Activated CD8-positive, alpha-beta memory T cell treated with anti-CD3 and anti-CD28 coated beads for 48 hours (primary cell): ENCODE measurements around the gene UBN1.

ENCODE experiments used
- DNase-seq, 3 experiments: peaks; one replicate each; pipeline ENCODE4 v3.0.0-alpha.2; 2020; ENCODE audit warnings: low read depth in 2 of 3, low spot score in 2 of 3

The UBN1 gene

DNA sequence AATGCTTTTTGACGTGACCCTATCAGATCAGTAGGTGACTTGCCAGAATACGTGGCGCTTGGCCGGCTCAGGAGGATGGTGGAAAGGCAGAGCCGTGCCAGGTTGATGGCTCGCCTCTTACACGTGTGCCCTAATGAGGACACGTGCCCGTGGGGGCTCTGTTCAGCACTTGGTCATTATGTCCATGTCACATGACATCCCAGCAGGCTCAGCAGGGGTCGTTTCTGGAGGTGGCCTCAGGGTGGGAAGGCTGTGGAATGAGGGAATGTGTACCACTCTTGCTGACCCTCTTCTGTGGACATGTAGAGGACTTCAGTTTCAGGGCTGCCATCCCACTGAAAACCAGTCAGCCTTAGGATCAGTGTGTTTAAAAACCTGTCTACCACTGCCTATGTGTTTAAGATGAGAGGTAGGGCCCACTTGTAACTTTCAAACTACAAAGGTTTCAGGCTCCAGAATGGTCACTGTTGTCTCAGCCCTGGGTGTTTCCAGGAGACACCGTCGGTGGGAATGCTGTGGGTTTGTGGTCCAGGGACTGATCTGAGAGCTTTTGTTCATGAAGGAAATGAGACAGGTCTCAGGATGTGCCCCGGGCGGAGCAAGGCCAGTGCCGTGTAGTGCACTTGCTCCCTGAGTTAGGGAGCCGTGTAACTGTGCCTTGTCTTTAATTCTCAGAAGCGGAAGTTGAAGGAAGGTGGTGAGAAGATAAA lies 12.1 kb downstream of the UBN1 start:
- DNase-seq = no peak

DNA sequence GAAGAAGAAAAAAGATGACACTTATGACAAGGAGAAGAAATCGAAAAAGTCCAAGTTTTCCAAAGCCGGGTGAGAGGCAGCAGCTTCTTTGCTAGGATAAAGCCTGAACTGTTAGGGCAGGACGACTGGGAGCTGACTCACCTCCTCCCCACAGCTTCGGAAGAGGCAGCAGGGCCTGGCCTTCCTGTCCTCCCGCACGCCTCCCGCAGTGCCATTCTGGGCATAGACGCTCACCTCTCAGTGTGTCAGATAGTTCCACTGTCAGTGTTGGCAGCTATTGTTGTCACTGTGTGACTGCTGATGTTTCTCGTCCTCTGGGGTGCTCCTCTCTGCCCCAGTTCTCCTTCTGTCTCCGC lies 12.6 kb downstream of the UBN1 start:
- DNase-seq = no peak

DNA sequence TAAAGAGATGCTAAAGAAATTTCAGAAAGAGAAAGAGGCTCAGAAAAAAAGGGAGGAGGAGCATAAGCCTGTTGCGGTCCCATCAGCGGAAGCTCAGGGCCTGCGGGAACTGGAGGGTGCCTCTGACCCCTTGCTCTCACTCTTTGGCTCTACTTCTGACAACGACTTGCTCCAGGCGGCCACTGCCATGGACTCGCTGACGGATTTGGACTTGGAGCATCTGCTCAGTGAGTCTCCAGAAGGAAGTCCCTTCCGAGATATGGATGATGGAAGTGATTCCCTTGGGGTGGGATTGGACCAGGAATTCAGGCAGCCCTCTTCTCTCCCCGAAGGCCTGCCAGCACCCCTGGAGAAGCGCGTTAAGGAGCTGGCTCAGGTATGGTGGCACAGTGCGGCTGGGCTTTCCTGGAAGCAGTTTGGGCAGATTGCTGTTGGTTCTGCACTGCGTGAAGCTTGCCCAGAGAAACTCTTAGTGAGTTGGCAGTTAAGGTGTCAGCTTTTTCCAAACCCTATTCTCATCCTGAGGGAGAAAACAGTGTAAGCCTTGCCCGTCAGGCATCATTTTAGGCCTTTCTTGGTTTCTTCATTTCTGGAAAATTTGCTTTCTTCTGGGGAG lies 13.6 kb downstream of the UBN1 start:
- DNase-seq = no peak

DNA sequence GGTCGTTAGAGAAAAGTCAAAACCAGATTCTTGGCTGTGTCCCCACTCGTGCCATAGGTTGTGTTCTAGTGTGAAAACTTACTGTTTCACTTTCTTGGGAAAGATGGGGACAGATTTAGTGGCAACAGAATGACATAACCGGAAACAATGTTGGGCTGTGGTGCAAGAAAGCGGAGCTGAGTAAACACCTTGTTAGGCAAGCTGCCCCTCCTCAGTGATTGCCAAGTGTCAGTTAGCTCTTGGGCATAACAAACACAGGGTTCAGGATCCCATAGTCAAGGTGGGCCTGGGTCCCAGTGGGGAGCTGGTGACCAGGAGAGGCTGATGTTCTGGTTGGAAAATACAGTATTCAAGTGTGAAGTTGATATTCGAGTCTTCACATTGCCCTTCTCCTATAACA lies 15.4 kb downstream of the UBN1 start:
- no peak for DNase-seq

DNA sequence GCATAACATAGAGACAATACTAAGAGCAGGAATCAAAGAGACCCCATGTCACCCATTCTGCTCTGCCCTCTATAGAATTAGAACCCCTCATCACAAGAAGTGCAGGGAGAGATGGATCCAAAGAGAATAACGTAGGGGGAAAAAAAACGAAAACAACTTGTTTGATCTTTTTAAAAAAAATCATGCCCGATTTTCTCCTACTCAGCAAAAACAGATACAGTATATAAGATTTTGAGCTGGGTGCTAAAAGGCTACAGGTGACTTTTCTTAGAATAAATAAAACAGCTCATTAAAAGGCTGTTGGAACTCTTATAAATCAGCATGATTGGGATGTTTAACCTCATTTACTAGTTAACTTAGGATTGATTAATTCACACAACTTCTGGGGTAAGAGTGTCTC lies 17.4 kb downstream of the UBN1 start:
- DNase-seq = no peak

DNA sequence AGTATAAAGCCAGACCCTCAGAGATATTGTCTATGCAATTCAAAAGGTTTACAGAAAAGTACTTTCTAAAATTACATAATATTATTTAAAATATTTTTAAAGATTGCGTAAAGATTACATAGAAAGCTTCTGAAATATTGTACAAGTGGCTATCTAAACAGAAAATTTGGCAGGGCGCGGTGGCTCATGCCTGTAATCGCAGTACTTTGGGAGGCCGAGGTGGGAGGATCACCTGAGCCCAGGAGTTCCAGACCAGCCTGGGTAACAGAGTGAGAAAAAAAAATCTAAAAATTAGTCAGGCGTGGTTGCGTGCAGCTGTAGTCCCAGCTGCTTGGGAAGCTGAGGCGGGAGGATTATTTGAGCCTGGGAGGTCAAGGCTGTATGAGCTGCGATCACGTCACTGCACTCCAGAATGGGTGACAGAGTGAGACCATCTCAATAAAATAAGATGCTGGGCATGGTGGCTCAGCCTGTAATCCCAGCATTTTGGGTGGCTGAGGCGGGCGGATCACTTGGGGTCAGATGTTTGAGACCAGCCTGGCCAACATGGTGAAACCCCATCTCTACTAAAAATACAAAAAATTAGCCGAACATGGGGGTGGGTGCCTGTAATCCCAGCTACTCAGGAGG lies 18.1 kb downstream of the UBN1 start:
- no peak for DNase-seq

DNA sequence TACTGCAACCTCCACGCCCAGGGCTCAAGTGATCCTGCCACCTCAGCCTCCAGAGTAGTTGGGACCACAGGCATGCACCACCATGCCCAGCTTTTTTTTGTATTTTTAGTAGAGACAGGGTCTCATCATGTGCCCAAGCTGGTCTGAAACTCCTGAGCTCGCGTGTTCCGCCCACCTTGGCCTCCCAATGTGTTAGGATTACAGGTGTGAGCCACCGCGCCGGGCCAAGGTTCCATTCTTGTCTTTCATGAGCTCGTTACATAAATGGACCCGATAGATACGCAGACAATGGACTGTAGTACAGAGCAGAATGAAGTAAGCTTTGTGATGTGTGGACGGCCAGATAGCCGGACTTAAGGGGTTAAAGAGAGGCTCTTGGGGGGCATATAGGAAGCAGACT lies 19.3 kb downstream of the UBN1 start:
- DNase-seq = no peak

DNA sequence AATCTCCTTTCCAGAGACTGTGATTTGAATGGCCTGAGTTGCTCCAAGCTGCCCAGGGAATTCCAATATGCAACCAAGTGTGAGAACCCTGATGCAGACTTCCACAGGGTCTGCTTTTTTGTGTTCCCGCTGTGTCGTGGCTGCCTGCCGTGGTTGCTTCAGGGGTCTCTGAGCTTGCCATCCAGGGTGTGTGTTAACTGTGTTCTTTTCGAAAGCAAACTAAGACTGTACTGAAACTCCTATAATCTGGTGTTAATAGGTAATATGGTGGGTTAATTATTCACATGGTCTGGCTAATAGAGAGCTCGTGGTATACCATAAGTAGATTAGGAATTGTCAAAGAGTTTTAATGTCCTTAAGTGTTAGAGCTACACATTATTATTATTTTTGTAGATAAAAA lies 20.7 kb downstream of the UBN1 start:
- no peak for DNase-seq

DNA sequence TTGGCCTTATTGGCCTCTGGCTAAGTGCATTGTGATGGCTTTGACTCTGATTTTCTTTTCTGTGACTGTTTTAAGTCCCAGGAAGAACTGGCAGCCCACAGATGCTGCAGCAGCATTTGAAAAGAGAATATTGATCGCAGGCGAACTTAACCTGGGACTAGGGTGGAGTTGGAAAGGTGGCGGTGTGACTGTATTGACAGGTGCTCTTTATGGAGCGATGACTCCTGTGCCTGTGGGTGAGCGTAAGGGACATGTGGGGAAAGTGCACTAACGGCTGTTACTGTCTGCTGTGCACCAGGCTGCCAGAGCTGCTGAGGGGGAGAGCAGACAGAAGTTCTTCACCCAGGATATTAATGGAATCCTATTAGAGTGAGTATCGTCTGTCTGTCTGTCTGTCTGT lies 21.3 kb downstream of the UBN1 start:
- no peak for DNase-seq

DNA sequence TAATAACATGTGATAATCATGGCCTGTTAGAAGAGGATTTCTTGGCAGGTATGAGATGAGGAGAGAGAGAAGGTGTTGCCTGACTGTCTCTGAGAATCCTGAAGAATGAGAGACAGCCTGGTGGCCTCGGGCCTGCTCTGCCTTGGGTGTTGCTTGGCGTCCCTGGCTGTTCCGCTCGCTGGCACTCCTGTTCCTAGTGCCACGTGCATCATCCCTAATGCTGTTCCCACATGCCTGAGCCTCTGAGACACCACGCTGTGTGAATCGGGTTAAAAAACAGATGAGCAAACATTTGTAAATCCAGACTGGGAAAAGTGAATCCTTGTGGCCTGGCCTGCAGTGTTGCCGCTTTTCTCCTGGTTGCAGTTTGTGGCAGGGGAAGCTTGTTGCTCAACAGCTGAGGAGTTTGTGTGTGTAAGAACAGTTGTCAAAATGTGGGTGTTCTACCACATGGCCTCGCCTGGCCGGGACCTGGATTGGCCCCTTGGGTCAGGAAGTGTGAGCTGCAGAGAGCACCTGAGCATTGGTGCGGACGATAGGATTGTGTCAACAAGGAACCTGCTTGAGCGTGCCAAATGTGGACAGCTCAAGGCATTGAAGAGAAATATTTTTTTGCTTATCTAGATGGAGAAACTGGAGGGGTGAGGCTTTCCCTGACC lies 22.0 kb downstream of the UBN1 start:
- no peak for DNase-seq

DNA sequence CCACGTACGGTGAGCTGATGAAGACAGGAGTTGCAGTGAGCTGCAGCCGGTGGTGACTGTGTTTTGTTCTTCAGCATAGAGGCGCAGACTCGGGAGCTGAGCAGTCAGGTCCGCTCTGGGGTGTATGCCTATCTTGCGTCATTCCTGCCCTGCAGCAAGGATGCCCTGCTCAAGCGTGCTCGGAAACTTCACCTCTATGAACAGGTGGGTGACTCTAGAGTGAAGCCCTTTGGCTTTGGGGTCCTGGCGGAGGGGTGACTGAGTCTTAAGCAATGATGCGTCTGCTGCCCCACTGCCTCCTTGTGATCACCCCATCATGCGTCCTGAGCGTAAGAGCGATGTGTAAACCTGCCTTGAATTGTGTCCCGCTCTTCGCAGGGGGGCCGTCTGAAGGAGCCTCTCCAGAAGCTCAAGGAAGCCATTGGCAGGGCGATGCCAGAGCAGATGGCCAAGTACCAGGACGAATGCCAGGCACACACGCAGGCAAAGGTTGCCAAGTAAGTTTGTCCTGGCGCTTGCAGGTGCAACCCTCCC lies 22.9 kb downstream of the UBN1 start:
- DNase-seq = no peak

DNA sequence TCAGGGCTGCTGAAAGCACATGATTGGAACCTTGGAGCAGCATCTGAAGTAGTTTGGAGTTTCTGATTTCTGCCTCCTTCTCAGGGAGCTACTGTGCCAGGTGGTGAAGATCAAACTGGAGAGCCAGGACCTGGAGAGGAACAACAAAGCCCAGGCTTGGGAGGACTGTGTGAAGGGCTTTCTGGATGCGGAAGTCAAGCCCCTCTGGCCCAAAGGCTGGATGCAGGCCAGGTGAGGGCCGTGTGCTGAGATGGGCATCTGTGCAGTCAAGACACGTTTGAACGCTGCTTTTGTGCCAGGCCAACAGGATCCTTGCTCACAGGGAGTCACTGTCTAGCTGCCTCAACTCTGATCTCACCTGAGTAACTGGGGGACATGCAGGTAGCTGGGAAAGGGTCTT lies 23.8 kb downstream of the UBN1 start:
- no peak for DNase-seq

DNA sequence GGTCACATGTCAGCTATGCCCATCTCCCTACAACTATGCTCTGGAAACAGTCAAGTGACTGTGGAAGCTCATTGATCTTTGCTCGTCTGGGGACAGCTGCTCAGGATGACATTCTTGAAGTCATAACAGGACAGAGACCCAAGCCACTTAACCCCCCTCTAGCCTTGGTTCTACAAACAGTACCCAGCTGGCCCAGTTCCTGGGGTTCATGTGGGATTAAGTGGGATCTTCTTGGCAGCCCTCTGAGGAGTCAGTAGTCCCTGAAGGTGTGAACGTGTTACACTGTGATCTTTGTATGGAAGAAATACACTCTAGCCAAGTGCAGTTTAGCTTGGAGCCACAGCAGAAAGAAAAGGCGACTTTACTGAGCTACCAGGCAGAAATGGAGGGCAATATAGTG lies 25.8 kb downstream of the UBN1 start:
- DNase-seq = no peak

DNA sequence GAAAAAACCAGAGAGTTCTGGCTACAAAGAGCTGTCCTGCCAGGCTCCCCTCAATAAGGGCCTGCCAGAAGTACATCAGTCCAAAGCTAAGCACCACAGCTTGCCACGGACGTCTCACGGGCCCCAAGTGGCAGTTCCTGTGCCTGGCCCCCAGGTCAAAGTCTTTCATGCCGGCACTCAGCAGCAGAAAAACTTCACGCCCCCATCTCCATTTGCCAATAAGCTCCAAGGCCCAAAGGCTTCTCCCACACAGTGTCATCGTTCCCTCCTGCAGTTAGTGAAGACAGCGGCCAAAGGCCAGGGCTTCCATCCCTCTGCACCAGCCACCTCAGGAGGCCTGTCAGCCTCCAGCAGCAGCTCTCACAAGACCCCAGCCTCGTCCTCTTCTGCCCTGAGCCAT lies 27.4 kb downstream of the UBN1 start:
- DNase-seq = no peak

DNA sequence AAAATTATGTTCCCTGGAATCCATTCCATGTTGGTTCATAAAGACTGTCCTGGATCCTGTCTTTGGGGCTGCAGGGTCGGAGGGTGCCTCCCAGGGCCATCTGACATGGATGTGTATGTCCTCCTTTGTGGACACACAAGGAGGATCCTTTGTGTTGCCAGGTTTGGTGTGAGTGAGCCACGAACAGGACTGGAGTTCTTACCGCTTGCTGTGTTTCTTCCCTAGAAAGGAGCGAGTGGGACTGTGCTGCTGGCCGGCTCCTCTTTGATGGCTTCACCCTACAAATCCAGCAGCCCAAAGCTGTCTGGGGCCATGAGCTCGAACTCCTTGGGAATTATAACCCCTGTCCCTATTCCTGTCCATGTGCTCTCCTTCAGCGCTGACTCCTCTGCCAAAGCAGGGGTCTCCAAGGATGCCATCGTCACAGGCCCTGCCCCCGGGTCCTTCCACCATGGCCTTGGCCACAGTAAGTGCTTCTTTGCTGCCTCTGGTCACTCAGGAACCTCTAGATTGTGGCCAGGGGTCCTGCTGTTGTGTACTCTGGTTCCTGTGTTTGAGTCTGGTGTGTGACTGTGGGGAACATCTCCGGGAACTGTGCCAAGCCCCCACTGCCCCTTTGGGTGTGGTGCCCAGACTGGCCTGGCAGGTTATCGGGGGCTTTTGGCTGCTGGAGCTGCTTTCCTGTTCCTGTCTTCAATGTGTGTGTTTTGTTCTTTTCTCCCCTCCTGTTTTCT lies 29.5 kb downstream of the UBN1 start:
- DNase-seq = no peak

DNA sequence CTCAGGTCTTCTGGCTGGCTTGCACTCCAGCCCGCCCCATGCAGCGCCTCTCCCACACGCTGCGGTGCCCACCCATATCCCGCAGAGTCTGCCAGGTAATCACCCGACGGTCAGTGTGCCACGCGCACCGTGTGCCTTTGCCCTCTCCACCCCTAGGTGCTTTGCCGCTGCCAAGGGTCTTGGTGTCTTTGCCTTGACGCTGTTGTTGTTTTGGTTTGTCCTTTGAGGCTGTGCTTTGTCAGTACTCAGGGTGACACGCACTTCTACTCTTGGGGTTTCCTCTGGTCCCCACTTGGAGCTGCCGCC lies 30.1 kb downstream of the UBN1 start:
- DNase-seq = no peak

DNA sequence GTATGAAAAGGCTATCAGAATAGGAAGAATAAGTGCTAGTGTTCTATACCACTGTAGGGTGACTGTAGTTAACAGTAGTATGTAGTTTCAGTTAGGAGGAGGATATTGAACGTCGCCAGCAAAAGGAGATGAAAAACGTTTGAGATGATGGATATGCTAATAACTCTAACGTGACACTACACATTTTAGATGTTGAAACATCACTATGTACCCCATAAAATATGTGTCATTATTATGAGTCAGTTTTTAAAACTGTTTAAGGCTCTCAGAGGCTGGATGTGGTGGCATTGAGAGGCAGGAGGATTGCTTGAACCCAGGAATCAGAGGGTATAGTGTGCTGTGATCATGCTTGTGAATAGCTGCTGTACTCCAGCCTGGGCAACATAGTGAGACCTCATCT lies 31.8 kb downstream of the UBN1 start:
- no peak for DNase-seq

DNA sequence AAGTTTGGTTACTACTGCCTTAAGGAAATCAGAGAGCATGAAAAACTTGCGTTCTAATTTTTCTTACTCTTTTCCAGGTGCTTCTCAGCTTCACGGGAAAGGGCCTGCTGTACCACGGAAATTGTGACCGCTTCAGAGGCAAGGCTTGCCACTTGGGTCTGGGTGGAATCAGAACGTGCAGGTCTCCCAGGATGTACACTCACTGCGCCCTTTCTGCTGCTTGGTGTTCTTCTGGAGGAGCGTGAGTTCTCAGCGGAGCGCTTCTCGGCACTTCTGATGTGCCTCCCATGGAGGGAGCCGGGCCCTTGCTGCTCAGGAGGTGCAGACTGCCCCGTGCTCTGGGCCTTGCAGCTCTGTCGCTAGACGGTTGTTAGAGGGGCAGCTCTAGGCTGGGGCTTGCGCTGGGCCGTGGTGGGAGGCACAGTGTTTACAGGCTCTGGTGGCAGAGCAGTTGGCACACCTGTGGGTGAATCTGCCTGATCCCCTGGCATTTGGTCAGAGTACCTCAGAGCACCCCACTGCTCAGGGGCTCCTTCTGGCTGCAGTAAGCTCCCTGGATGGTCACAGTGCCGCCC lies 32.8 kb downstream of the UBN1 start:
- DNase-seq = no peak

DNA sequence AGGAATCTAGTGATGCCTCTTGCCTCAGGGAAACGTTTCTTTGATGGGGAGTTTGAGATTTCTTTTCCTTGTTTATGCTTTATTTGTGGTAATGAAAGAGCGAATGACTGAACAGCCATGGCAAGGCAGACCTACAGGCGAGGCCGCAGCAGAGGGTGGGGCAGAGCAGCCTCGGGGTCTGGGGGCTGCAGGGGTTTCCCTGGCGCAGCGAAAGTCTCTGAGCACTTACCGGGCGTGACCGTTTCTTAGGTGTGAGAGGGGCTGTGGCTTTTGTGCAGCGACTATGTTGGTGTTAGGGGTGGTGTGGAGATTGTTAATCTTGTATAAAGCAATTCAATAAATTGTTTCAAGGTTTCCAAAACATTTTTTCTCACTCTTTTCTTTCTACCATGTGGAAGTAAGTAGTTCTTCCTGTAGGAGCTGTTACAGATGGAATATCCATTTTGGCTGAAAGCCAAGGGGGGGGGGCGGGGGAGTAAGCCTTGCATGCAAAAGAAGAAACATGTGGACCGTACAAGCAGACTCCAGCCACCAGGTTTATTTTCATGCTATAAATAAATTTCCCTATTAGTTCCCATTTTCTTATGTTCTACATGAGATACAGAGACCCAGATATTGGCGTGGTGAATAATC lies 34.8 kb downstream of the UBN1 start:
- DNase-seq = no peak

DNA sequence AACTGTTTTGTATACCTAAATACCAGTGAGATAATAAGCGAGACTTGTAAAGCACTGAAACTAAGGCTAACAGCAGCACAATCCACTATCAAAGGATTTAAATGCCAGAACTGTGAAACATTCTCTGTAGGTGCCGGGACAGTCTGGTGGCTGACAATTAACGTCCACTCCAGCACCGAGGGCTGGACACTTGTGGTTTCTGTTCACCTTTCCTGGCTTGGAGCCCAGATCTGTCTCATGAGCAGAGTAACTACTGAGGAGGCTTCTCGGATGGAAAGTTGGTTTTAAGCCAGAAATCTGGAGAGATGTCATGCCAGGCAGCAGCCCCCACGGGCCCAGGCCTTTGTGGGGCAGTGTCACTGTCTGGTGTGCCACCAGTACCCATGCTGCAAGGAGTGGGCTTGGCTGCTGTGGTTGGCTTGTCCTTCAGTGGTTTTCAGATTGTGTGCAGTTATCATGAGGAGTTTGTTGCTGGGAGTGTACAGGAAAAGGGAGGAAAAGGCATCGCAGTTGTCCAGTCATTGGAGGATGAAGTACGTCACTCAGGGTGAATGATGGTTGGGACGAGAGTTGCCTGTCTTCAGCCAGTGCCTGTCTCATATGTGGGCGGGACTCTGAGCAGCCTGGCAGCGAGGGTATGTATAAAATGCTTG lies 35.5 kb downstream of the UBN1 start:
- DNase-seq = no peak
